NCI-H345 treated with DMSO at 0.1 percent for 48 hours (cell line): Measurements from ENCODE around the gene KIAA1614.

Experiments
- DNase-seq: peaks from one replicate; lab custom pipeline; 2025; ENCODE audit not compliant: unreplicated experiment; lab: John Stamatoyannopoulos, UW

The KIAA1614 gene

GRCh38 chr1:180906511-180906910, 6.2 kb upstream of the KIAA1614 start:
- no peak for DNase-seq

- DNase-seq: no peak
These were observed 5.2 kb upstream of the KIAA1614 start for GRCh38 chr1:180907313-180908055.

- no peak for DNase-seq
These were observed 4.5 kb upstream of the KIAA1614 start for GRCh38 chr1:180908074-180908765.

- DNase-seq: no peak
These were observed 3.7 kb upstream of the KIAA1614 start for GRCh38 chr1:180909005-180909414.

- no peak for DNase-seq
These were observed 3.2 kb upstream of the KIAA1614 start for GRCh38 chr1:180909462-180909976.

GRCh38 chr1:180911640-180912191, 981 bp upstream of the KIAA1614 start:
- DNase-seq: no peak

GRCh38 chr1:180912211-180912800, 391 bp upstream of the KIAA1614 start:
- DNase-seq: no peak

GRCh38 chr1:180915426-180915965, 2.8 kb downstream of the KIAA1614 start:
- no peak for DNase-seq

GRCh38 chr1:180916012-180916770, 3.5 kb downstream of the KIAA1614 start:
- DNase-seq: no peak

- no peak for DNase-seq
These were observed 4.1 kb downstream of the KIAA1614 start for GRCh38 chr1:180916771-180917170.

- DNase-seq: no peak
These were observed 4.8 kb downstream of the KIAA1614 start for GRCh38 chr1:180917306-180918065.

GRCh38 chr1:180918519-180918918, 5.8 kb downstream of the KIAA1614 start:
- no peak for DNase-seq

GRCh38 chr1:180919183-180919700, 6.5 kb downstream of the KIAA1614 start:
- DNase-seq: no peak

GRCh38 chr1:180920193-180920592, 7.5 kb downstream of the KIAA1614 start:
- DNase-seq: no peak

GRCh38 chr1:180920702-180921101, 8.0 kb downstream of the KIAA1614 start:
- DNase-seq: no peak

GRCh38 chr1:180921386-180921785, 8.7 kb downstream of the KIAA1614 start:
- DNase-seq: no peak

- DNase-seq: no peak
These were observed 9.4 kb downstream of the KIAA1614 start for GRCh38 chr1:180921891-180922630.

- no peak for DNase-seq
These were observed 9.9 kb downstream of the KIAA1614 start for GRCh38 chr1:180922631-180923015.
